NB4 (cell line): ENCODE measurements around the gene SHKBP1.

Experiments used
- DNase-seq: peaks from one replicate; pipeline ENCODE4 v3.0.0; 2010; ENCODE audit warnings: low read depth
- H3K4me3 ChIP-seq: one replicate; pipeline ENCODE4 v1.5.1; 2011; ENCODE audit warnings: mild to moderate bottlenecking, low read depth, low read length, moderate library complexity
- MAX ChIP-seq: IDR thresholded peaks from 2 replicates; pipeline ENCODE4 v1.6.1; 2011; ENCODE audit warnings: low read depth, low read length
- MYC ChIP-seq: IDR thresholded peaks from 2 replicates; pipeline ENCODE4 v1.6.1; 2011; ENCODE audit warnings: low read depth, low read length
- POLR2A ChIP-seq: IDR thresholded peaks from 2 replicates; pipeline ENCODE4 v1.6.1; 2011; ENCODE audit warnings: mild to moderate bottlenecking; ENCODE audit not compliant: insufficient read length; ENCODE audit errors: extremely low read depth
- TF ChIP-seq, protein P1 (sequence below): IDR thresholded peaks from one replicate; pipeline ENCODE4 v1.5.1; 2012; ENCODE audit warnings: low read depth, low read length

The SHKBP1 gene

GRCh38 chr19:40576585-40577451 lies at the start of gene SHKBP1:
TSS of gene SHKBP1 (plus strand) at chr19:40576873. CDS start at chr19:40576900, 27 bp downstream.
- peak; percentile 92 for DNase-seq
- peak within 1 kb of the TSS; percentile 65 for H3K4me3 ChIP-seq
- no peak for TF ChIP-seq MAX
- TF ChIP-seq POLR2A = peak; percentile 55

- TF ChIP-seq MYC (no peak), MAX (no peak), POLR2A (no peak)
- TF ChIP-seq, protein P1, sequence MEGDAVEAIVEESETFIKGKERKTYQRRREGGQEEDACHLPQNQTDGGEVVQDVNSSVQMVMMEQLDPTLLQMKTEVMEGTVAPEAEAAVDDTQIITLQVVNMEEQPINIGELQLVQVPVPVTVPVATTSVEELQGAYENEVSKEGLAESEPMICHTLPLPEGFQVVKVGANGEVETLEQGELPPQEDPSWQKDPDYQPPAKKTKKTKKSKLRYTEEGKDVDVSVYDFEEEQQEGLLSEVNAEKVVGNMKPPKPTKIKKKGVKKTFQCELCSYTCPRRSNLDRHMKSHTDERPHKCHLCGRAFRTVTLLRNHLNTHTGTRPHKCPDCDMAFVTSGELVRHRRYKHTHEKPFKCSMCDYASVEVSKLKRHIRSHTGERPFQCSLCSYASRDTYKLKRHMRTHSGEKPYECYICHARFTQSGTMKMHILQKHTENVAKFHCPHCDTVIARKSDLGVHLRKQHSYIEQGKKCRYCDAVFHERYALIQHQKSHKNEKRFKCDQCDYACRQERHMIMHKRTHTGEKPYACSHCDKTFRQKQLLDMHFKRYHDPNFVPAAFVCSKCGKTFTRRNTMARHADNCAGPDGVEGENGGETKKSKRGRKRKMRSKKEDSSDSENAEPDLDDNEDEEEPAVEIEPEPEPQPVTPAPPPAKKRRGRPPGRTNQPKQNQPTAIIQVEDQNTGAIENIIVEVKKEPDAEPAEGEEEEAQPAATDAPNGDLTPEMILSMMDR = no peak
- H3K4me3 ChIP-seq = no peak overlapping the region
- no peak for DNase-seq
These were observed 48.6 kb upstream of the SHKBP1 start for GRCh38 chr19:40528078-40528477.

GRCh38 chr19:40528533-40529092 lies 48.1 kb upstream of the SHKBP1 start:
- no peak overlapping the region for H3K4me3 ChIP-seq
- no peak for DNase-seq
- TF ChIP-seq MYC = no peak
- TF ChIP-seq, protein P1 = no peak
- TF ChIP-seq POLR2A = no peak
- TF ChIP-seq MAX = no peak

GRCh38 chr19:40529093-40529954 lies 47.3 kb upstream of the SHKBP1 start:
- TF ChIP-seq MAX = no peak
- TF ChIP-seq, protein P1 = peak; percentile 65
- no peak for TF ChIP-seq POLR2A
- H3K4me3 ChIP-seq = no peak overlapping the region
- peak; percentile 69 for DNase-seq

DNA sequence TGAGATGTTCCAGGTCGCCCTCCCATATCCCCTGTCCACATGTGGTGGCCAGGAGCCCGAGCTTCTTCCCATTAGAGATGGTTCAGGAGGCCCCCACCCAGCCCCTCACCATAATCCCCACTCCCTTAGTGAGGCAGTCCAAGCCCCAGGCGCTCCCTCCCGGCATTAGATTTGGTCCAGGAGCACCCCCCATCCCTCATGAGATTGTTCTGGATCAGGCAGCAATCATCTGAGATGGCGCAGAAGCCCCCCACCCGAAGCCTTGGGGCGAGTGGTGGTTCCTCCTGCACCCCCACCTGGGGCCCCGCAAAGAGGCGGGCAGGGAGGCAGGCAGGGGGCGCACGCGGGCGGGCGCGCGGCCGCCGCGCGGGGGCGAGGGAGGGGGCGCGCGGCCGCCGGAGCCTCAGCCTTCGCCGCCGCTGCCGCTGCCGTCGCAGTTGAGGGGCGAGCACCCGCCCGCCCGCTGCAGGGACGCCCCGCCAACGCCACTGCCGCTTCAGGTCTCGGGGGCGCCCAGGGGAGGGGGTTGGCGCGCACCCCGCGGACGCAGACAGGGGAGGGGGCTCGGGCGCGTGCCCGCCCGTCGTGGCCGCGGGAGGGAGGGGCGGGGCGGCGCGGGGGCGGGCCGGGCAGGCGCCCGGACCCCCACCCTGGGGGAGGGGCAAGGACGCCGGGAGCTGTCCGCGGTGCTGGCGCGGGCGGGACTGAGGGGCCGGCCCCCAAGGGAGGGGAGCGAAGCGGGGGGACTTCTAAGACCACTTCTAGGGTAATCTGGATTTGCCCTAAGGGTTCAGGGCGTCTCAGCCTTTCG lies 46.4 kb upstream of the SHKBP1 start:
- TF ChIP-seq MYC (no peak), MAX (no peak), POLR2A (no peak)
- TF ChIP-seq, protein P1 = no peak
- no peak overlapping the region for H3K4me3 ChIP-seq
- no peak for DNase-seq
